PC-3 (cell line): ENCODE results near the gene LINGO4.

ENCODE experiments used
- EZH2 ChIP-seq: fragments of 300-600 bp; sonication (generic); IDR thresholded peaks from one replicate; pipeline ENCODE4 v1.6.1; 2017; ENCODE audit warnings: antibody characterized with exemption, mild to moderate bottlenecking, low read length; ENCODE audit not compliant: unreplicated experiment
- EZH2phosphoT487 ChIP-seq: fragments of 300-600 bp; sonication (generic); IDR thresholded peaks from 2 replicates; pipeline ENCODE4 v1.6.1; 2018; ENCODE audit warnings: mild to moderate bottlenecking, antibody characterized with exemption, low read length, borderline replicate concordance
- TF ChIP-seq, protein P1 (sequence below): fragments of 300-600 bp; sonication (generic); conservative IDR thresholded peaks from 2 replicates; pipeline ENCODE4 v1.5.1; 2017; ENCODE audit warnings: antibody characterized with exemption, low read depth, mild to moderate bottlenecking, low read length

- TF ChIP-seq EZH2, result no peak
- TF ChIP-seq, protein P1, sequence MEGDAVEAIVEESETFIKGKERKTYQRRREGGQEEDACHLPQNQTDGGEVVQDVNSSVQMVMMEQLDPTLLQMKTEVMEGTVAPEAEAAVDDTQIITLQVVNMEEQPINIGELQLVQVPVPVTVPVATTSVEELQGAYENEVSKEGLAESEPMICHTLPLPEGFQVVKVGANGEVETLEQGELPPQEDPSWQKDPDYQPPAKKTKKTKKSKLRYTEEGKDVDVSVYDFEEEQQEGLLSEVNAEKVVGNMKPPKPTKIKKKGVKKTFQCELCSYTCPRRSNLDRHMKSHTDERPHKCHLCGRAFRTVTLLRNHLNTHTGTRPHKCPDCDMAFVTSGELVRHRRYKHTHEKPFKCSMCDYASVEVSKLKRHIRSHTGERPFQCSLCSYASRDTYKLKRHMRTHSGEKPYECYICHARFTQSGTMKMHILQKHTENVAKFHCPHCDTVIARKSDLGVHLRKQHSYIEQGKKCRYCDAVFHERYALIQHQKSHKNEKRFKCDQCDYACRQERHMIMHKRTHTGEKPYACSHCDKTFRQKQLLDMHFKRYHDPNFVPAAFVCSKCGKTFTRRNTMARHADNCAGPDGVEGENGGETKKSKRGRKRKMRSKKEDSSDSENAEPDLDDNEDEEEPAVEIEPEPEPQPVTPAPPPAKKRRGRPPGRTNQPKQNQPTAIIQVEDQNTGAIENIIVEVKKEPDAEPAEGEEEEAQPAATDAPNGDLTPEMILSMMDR, result no peak
- TF ChIP-seq EZH2phosphoT487, result no peak
Measured at GRCh38 chr1:151839457-151840403, 34.5 kb upstream of the LINGO4 start, which contains the start of gene C2CD4D.
